ENCODE results near the gene LRRC4. TPM values are rescaled to one million over a fixed set of nuclear protein-coding genes. Genes with fewer than 3 reads are reported as not detected.

LRRC4 gene
- total RNA-seq, 1 experiment from 2014 or later = 10.4 TPM

GRCh38 chr7:127979728-127980126, 51.5 kb downstream of the LRRC4 start:
- Histone ChIP-seq H2BK120ac (ENCODE audit: low read depth, low read length, poor library complexity, severe bottlenecking) (no peak overlapping the region), H4K91ac (ENCODE audit: insufficient read length, low read depth, low read length) (no peak overlapping the region), H2AK5ac (ENCODE audit: insufficient read length, low read length) (no peak overlapping the region), H4K8ac (replicated peaks; ENCODE audit: insufficient read length, low read depth, low read length) (no peak overlapping the region), H3K79me1 (ENCODE audit: insufficient read depth, low read depth, low read length, poor library complexity, severe bottlenecking) (no peaks in the 10 kb centered on the region), H2BK12ac (ENCODE audit: insufficient read length, low read depth, low read length) (no peak overlapping the region), H3K18ac (ENCODE audit: insufficient read length, low read depth, low read length) (no peak overlapping the region), H3K4ac (ENCODE audit: low read depth, low read length) (no peak overlapping the region), H2BK15ac (ENCODE audit: low read depth, low read length) (no peak overlapping the region), H3K4me2 (ENCODE audit: insufficient read depth, insufficient read length, low read length) (no peak overlapping the region), H4K5ac (ENCODE audit: insufficient read length, low read depth, low read length) (no peak overlapping the region), H2AFZ (ENCODE audit: low read length) (no peak overlapping the region), H3K9me3 (ENCODE audit: control insufficient read depth, low read depth, low read length) (no peaks in the 10 kb centered on the region), H3K27ac (ENCODE audit: insufficient read length, low read depth, low read length) (no peak overlapping the region), H4K20me1 (ENCODE audit: control insufficient read depth, insufficient read depth, insufficient read length) (no peaks in the 10 kb centered on the region), H3K4me1 (ENCODE audit: insufficient read depth, low read length) (peaks cover 6% of the 10 kb centered on the region; the same call in 1 of the 2 replicates), H3K56ac (ENCODE audit: insufficient read length, low read depth, low read length) (no peak overlapping the region), H3T11ph (ENCODE audit: low read length) (no peak overlapping the region), H3K27me3 (ENCODE audit: insufficient read depth, low read length) (no peaks in the 10 kb centered on the region), H2BK20ac (ENCODE audit: low read depth, low read length, poor library complexity, severe bottlenecking) (no peak overlapping the region), H3K79me2 (ENCODE audit: insufficient read depth, low read length) (no peaks in the 10 kb centered on the region), H2BK5ac (ENCODE audit: insufficient read length, low read length) (no peak overlapping the region), H3K23me2 (ENCODE audit: insufficient read length, low read depth, low read length, poor library complexity, severe bottlenecking) (no peaks in the 10 kb centered on the region), H3K14ac (ENCODE audit: insufficient read depth, low read length) (no peak overlapping the region), H3K23ac (ENCODE audit: insufficient read length, low read depth, low read length) (no peak overlapping the region), H3K9ac (ENCODE audit: extremely low read depth, insufficient read length, low read length) (no peak overlapping the region)
- peaks cover 29 to 35% (median 33%) of the 10 kb centered on the region in 3 experiments for H3K36me3 Mint-ChIP-seq (ENCODE audit: insufficient read depth in 1 of 3, low read depth in 3 of 3)
- peaks cover 22 to 24% of the 10 kb centered on the region in 2 experiments for H3K9me3 Mint-ChIP-seq
- H3K4me3 Mint-ChIP-seq = no peak overlapping the region
- H3K4me1 Mint-ChIP-seq = peaks cover 19 to 29% of the 10 kb centered on the region in 2 experiments
- no peak for DNase-seq
- no peaks in the 10 kb centered on the region for H3K27me3 Mint-ChIP-seq (ENCODE audit: low read depth)
- TF ChIP-seq, protein P1, sequence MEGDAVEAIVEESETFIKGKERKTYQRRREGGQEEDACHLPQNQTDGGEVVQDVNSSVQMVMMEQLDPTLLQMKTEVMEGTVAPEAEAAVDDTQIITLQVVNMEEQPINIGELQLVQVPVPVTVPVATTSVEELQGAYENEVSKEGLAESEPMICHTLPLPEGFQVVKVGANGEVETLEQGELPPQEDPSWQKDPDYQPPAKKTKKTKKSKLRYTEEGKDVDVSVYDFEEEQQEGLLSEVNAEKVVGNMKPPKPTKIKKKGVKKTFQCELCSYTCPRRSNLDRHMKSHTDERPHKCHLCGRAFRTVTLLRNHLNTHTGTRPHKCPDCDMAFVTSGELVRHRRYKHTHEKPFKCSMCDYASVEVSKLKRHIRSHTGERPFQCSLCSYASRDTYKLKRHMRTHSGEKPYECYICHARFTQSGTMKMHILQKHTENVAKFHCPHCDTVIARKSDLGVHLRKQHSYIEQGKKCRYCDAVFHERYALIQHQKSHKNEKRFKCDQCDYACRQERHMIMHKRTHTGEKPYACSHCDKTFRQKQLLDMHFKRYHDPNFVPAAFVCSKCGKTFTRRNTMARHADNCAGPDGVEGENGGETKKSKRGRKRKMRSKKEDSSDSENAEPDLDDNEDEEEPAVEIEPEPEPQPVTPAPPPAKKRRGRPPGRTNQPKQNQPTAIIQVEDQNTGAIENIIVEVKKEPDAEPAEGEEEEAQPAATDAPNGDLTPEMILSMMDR (conservative IDR thresholded peaks at IDR 0.05) = no peak
- no peak overlapping the region for H3K27ac Mint-ChIP-seq
